Ovary (tissue), 3 donors: ENCODE data around the gene NUDT9.

Experiments used
- CTCF ChIP-seq, 3 donors: fragments of 450-650 bp in 2 of 3; fragments of 200-600 bp in 1 of 3; IDR thresholded peaks; one replicate each; pipeline versions ENCODE4 v1.5.1 to v1.8.0; 2016 to 2022; ENCODE audit warnings: antibody characterized with exemption in 3 of 3, mild to moderate bottlenecking in 1 of 3
- EP300 ChIP-seq: sonication (generic); formaldehyde crosslinking; IDR thresholded peaks from one replicate; pipeline ENCODE4 v1.6.1; 2017; ENCODE audit warnings: antibody characterized with exemption
- POLR2A ChIP-seq: fragments of 450-650 bp; IDR thresholded peaks from one replicate; pipeline ENCODE4 v1.6.1; 2017; ENCODE audit warnings: antibody characterized with exemption, mild to moderate bottlenecking, moderate library complexity
- donor health status: DM: no; HTN: no; CAD: no.

DNA sequence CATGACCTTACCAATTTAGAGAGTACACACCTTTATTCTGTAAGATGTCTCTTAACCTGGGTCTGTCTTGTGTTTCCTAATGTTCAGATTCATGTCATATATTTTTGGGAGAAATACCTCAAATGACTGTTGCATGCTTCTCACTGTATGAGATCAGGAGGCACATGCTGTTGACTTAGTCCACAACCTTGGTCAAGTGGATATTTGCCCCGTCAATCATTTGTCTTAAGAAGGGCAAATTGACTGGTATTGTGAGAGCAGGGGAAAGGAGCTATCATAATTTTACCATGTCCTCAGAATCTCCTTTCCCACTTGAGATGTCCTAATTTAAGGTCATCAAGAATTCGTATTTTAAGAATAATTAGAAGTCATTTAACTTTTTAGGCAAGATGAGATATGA lies 11.0 kb downstream of the NUDT9 start:
- TF ChIP-seq CTCF (IDR thresholded peaks at IDR 0.05) (no peak), POLR2A (no peak), EP300 (no peak)
